ENCODE results near the gene PLCXD1. TPM values are rescaled to one million over a fixed set of nuclear protein-coding genes. Genes with fewer than 3 reads are reported as not detected.
"Not testable (repeated sequence)": the region's sequence is repeated elsewhere in the genome, so short reads cannot be mapped to it uniquely, and the experiment has no call there.

PLCXD1 gene
- total RNA-seq, 1 donor from 2014 or later = 34.8 TPM

DNA sequence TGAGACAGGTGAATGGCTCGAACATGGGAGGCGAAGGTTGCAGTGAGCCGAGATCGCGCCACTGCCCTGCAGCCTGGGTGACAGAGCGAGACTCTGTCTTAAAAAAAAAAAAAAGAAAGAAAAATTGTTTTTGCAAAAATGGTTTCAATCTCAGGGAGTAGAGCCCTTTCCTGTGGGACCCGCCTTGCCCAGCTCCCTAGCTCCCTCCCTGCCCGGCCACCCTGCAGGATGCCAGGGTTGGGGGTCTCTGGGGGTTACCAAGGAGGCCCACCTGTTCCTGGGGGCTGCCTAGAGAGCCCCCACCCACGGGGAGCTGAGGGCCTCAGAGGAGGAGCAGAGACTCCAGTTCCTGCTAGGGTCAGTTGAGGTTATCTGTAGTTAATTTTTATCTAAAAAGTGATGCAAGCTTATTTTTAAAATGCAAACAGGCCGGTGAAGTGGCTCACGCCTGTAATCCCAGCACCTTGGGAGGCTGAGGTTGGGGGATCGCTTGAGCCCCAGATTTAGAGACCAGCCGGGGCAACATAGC, 18.7 kb upstream of the PLCXD1 start:
- DNase-seq (ENCODE audit: low spot score) = no peak

GRCh38 chrX:264006-264405, 17.2 kb upstream of the PLCXD1 start:
- not testable (repeated sequence) for DNase-seq (ENCODE audit: low spot score)

DNA sequence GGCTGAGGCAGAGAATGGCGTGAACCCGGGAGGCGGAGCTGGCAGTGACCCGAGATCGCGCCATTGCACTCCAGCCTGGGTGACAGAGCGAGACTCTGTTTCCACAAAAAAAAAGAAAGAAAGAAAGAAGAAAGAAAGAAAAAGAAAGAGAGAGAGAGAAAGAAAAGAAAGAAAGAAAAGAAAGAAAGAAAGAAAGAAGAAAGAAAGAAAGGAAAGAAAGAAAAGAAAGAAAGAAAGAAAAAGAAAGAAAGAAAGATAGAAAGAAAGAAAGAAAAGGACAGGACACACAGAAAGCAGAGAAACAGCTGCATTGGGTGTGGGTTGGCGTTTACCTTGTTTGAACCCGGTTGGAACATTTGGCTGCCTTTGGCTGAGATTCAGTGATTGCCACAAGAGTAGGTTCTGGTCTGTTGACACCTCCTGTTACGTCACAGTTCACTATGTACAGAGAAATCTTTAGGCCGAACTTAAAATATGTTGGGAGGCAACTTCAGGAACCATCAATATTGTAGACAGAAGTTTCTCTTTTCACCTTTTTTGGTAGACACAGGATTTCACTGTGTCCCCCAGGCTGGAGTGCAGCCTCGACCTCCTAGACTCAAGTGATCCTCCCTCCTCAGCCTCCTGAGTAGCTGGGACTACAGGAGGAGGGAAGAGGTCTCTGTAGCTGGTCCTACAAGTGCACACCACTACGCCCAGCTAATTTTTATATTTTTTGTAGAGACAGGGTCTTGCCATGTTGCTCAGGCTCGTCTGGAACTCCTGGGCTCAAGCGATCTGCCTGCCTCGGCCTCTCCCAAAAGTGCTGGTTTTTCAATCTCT, 16.3 kb upstream of the PLCXD1 start:
- peak; percentile 13 for DNase-seq (ENCODE audit: low spot score)

DNA sequence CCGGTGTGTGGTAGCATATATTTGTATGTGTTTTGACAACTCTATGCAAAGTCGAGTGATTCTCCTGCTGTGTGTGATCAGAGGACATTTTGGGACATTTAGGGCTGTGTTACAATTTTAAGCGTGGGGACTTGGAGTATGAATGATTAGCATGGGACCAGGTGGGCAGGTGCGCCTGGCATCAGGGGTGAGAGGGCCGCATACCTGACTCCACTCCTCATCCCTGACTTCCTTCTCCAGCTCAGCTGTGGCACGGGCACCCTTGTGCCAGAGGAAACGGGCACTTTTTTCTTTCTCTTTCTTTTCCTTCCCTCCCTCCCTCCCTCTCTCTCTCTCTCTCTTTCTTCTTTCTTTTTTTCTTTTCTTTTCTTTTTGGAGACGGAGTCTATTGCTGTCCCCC, 15.7 kb upstream of the PLCXD1 start:
- no peak for DNase-seq (ENCODE audit: low spot score)

DNA sequence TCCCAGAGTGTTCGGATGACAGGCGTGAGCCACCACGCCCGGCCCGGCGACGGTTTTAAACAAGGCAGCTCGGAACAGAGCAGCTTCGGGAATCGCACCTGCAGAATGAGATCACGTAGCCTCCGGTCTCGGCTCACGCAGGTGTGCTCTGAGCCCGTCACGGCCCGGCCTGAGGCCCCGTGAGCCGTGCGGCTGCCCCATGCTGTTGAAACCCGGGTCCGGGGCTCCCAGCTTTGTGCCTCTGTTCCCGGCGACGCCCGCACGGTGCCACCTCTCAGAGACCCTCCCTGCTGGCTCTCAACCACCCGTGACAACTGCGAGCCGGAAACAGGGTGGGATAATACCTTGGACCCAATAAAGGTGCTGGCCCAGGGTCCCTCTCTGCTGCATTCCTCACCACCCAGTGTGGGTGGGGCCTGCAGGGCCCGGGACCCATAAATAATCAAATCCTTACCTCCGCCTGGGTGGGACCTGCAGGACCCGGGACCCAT, 13.4 kb upstream of the PLCXD1 start:
- DNase-seq (ENCODE audit: low spot score) = no peak

DNA sequence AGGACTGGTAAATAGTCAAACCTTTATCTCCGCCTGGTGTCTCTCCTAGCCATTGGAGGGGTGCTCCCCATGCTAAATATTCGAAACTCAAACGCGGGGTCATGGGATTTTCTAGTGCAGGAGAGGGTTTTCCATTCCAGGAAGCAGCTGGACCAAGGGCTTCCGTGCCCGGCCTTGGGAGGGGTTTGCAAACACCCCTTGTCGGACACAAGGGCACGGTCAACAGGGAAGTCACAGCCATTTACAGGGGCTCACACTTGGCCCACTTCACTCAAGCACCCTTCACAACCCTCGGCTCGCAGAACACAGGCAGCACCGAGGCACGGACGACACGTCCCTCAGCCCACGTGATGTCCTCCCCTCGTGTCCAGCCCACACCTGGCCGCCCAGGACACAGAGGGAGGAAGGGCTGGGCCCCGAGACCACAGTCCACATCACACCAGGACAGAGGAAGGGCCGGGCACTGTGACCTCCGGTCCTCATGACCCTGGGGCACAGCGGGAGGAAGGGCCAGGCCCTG, 10.3 kb upstream of the PLCXD1 start:
- DNase-seq (ENCODE audit: low spot score) = no peak

DNA sequence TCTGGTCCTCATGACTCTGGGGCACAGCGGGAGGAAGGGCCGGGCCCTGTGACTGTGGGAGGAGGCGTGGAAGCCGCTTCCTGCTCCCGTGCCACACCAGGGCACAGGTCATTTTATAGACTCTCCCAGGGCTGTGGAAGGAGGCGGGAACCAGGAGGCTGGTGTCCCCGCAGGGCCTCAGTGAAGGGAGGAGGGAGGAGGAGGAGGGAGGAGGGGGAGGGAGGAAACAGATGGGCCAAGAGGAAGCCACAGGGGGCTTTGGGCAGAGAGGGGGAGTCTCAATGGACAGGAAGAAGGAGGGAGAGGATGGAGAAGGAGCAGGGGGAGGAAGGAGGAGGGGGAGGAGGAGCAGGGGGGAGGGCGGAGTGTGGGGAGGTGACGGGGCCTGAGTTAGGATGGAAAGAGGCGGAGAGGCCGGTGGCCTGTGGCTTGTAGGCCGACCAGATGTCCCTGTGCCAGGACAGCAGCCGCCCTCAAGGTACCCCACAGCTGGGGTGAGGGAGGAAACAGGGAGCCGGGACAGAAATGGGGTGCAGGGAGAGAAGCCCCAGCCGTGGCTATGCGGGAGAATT, 6.2 kb upstream of the PLCXD1 start:
- no peak for DNase-seq (ENCODE audit: low spot score)

DNA sequence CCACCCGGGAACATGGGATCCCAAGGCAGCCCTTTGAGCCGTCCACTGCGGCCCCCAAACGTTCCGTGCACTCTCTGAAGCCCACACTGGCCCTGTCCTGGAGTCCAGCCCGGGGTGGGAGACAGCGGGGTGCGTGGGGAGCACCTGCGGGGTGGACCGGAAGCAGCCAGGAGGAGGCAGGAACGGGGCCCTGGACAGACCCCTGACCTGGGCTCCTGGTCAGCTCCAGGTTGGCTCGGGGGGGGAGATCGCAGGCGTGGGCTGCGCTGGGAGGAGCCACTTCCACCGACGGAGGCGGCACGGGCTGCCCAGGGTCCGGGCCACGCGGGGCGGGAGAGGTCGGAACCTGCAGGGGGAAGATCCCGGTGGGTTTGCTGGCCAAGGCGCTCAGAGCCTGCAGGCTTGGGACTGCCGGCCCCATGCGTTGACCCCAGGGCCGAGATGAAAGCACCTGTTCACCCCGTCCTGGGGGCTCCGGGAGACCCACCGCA, 5.7 kb upstream of the PLCXD1 start:
- DNase-seq (ENCODE audit: low spot score) = no peak

DNA sequence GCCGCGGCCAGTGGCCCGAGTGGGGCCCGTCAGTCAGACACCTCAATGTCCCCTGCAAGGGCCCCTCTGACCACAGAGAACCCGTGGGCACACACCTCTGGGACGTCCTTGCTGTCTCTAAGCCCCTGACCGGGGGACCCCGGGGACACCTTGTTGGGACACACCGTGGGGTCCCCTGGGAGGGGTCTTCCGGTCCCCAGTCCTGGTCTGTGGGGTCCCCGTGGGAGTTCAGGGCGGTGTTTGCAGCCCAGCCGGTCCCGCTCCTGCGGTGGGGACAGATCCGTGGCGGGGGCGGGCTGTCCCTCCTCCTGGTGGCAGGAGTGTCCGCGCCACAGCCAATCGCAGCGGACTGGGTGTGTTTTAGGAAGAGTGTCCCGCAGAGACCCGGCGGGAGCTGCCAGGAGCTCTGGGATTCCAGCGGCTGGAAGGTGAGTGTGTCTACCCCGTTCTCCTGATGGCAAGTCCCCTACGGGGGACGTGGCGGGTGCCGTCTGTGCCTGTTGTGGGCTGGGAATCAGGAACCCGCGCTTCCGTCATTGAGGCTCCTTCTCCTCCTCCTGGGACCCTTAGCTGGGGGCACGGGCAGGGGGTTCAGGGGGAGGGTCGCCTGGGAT, 5.1 kb upstream of the PLCXD1 start:
- peak; percentile 78 for DNase-seq (ENCODE audit: low spot score)

GRCh38 chrX:276581-277201, 4.5 kb upstream of the PLCXD1 start:
- no peak for DNase-seq (ENCODE audit: low spot score)

DNA sequence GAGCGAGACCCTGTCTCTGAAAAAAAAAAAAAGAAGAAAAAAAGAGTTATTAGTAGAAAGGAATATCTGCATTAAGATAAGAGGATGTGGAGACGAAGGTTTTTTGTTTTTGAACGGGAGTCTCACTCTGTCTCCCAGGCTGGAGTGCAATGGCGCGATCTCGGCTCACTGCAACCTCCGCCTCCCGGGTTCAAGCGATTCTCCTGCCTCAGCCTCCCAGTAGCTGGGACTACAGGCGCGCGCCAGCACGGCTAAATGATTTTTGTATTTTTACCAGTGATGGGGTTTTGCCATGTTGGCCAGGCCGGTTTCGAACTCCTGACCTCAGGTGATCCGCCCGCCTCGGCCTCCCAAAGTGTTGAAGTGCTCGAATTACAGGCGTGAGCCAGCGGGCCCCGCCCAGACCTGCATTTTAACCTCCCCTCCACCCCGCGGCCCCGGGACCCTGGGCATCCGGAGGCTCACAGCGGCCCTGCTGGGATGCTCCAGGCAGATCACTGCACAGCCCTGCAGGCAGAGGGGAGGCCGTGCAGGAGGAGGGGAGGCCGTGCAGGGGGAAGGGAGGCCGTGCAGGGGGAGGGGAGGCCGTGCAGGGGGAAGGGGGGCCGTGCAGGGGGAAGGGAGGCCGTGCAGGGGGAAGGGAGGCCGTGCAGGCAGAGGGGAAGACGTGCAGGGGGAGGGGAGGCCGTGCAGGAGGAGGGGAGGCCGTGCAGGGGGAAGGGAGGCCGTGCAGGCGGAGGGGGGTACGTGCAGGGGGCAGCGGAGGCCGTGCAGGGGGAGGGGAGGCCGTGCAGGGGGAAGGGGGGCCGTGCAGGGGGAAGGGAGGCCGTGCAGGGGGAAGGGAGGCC, 1.2 kb upstream of the PLCXD1 start:
- DNase-seq (ENCODE audit: low spot score) = not testable (repeated sequence)

GRCh38 chrX:280722-281121, 459 bp upstream of the PLCXD1 start:
- DNase-seq (ENCODE audit: low spot score) = not testable (repeated sequence)

GRCh38 chrX:282000-282681, 960 bp downstream of the PLCXD1 start:
- DNase-seq (ENCODE audit: low spot score) = not testable (repeated sequence)

DNA sequence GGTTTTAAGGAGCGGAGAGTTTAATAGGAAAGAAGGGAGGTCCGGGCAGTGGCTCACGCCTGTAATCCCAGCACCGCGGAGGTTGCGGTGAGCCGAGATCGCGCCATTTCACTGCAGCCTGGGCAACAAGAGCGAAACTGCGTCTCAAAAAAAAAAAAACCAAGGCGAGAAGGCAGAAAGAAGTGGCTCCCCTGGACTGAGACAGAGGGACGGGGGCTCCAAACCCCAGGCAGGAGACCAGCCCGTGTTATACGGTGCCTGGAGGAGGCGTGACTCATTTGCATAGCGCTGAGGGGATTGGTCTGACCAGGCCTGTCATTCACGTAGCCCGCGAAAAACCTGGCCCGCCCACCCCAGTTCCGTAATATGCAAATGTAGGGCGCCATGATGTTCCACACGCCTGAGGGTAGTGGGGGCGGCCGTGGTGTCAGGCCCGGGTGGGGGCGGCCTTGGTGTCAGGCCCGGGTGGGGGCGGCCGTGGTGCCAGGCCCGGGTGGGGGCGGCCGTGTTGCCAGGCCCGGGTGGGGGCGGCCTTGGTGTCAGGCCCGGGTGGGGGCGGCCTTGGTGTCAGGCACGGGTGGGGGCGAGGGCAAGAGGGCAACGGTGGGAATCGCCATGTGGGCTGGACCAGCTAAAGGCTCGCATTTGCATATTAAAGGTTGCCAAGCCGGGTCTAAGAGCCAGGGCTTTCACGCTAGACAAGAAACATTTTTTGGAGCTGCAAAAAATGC, 2.1 kb downstream of the PLCXD1 start:
- DNase-seq (ENCODE audit: low spot score) = peak; percentile 91

DNA sequence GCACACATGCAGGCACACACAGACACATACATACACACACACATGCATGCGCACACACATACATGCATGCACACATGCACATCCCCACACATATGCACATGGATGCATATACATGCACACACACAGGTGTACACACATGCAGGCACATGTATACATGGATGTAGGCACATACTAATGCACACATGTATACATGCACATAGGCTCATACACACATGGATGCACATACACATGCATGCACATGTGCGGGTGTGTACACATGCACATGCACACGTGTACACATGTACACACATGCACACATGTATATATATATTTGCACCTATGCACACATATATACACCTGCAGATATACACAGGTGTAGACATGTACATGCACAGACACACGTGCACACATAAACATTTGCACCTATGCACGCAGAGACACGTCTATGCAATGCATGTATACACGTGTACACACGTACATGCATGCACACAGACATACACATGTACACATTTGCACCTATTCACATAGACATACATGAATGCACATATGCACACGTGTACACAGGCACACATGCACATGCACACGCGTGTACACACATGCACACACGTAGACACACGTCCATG, 4.0 kb downstream of the PLCXD1 start:
- DNase-seq (ENCODE audit: low spot score) = no peak

DNA sequence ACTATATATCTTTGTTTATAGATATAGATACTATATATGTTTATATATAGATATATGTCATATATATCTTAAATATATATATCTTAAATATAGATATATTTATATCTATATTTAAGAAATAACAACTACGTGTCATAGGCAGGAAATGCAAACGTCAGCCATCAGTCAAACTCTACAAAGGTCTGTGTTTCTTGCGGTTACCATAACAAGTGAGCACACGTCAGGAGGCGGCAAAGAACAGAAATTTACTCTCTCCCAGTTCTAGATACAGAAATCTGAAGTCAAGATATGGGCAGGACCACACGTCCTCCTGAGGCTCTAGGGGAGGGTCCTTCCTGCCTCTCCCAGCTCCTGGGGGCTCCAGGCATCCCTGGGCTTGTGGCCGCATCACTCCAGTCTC, 6.5 kb downstream of the PLCXD1 start:
- no peak for DNase-seq (ENCODE audit: low spot score)

DNA sequence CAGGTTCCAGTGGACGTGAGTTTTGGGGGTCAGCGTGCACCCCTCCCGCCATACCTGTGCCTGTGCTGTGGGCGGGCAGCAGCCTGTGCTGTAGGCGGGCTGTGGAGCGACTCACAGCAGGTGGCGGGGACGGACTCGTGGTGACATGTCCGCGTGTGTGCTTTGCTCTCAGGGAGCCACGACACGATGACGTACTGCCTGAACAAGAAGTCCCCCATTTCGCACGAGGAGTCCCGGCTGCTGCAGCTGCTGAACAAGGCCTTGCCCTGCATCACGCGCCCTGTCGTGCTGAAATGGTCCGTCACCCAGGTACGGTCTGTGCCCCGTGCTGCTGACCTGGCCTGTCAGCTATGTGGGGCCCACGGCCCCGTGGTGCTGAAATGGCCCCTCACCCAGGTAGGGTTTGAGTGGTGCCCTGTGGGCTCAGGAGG, 7.4 kb downstream of the PLCXD1 start:
- no peak for DNase-seq (ENCODE audit: low spot score)

GRCh38 chrX:290476-291166, 9.4 kb downstream of the PLCXD1 start:
- DNase-seq (ENCODE audit: low spot score) = no peak

Data from mucosa of gallbladder (tissue), 1 donor.